HepG2 (cell line): Measurements from ENCODE around the gene POP5. TPM values are rescaled to one million over a fixed set of nuclear protein-coding genes. Genes with fewer than 3 reads are reported as not detected.

Source experiments
- GMEB2 ChIP-seq: IDR thresholded peaks from 2 replicates; pipeline ENCODE4 v1.6.1; 2016; ENCODE audit warnings: missing biosample characterization, missing genetic modification reagents, low read depth
- HNF4A ChIP-seq: sonication (generic); formaldehyde crosslinking; IDR thresholded peaks from 2 replicates; pipeline ENCODE4 v1.4.0; 2020; ENCODE audit warnings: missing genetic modification reagents
- HNRNPL ChIP-seq: fragments of 200-400 bp; formaldehyde crosslinking; IDR thresholded peaks from 2 replicates; pipeline ENCODE4 v1.6.1; 2017; ENCODE audit warnings: mild to moderate bottlenecking, low read depth, low read length
- HOXA5 ChIP-seq: sonication (generic); formaldehyde crosslinking; IDR thresholded peaks from 2 replicates; pipeline ENCODE4 v1.4.0; 2020; ENCODE audit warnings: missing genetic modification reagents
- KDM2A ChIP-seq: sonication (generic); formaldehyde crosslinking; IDR thresholded peaks from 2 replicates; pipeline ENCODE4 v1.4.0; 2020; ENCODE audit warnings: low read depth, missing genetic modification reagents, borderline replicate concordance
- KLF16 ChIP-seq, 2 experiments: sonication (generic) in 1 of 2; formaldehyde crosslinking in 1 of 2; IDR thresholded peaks; 2 replicates each; pipeline versions ENCODE4 v1.6.1 to v1.8.0; 2016 to 2023; ENCODE audit warnings: missing genetic modification reagents in 2 of 2, missing compliant biosample characterization in 1 of 2
- KMT2B ChIP-seq: IDR thresholded peaks from 2 replicates; pipeline ENCODE4 v1.6.1; 2016; ENCODE audit warnings: missing genetic modification reagents, missing compliant biosample characterization
- MXD4 ChIP-seq: IDR thresholded peaks from 2 replicates; pipeline ENCODE4 v1.6.1; 2016; ENCODE audit warnings: mild to moderate bottlenecking, missing biosample characterization, missing genetic modification reagents
- NPAS2 ChIP-seq: sonication (generic); formaldehyde crosslinking; IDR thresholded peaks from 2 replicates; pipeline ENCODE4 v1.8.0; 2022; ENCODE audit warnings: mild to moderate bottlenecking, missing genetic modification reagents, borderline replicate concordance
- RBM22 ChIP-seq: fragments of 200-400 bp; formaldehyde crosslinking; optimal IDR thresholded peaks from 2 replicates; pipeline ENCODE3; 2017; ENCODE audit warnings: mild to moderate bottlenecking, low read length, moderate library complexity
- RXRB ChIP-seq: IDR thresholded peaks from 2 replicates; pipeline ENCODE4 v1.6.1; 2016; ENCODE audit warnings: borderline replicate concordance, missing genetic modification reagents, missing compliant biosample characterization
- SOX6 ChIP-seq, 2 experiments: fragments of 450-650 bp in 1 of 2; sonication (generic) in 1 of 2; formaldehyde crosslinking in 1 of 2; IDR thresholded peaks; 2 replicates each; pipeline versions ENCODE4 v1.4.0 to v1.6.1; 2017 to 2020; ENCODE audit warnings: antibody characterized with exemption in 1 of 2, mild to moderate bottlenecking in 1 of 2, missing genetic modification reagents in 1 of 2
- TOE1 ChIP-seq: sonication (generic); formaldehyde crosslinking; IDR thresholded peaks from 2 replicates; pipeline ENCODE4 v1.4.0; 2020; ENCODE audit warnings: mild to moderate bottlenecking, missing genetic modification reagents
- ZFP37 ChIP-seq: sonication (generic); formaldehyde crosslinking; IDR thresholded peaks from 2 replicates; pipeline ENCODE4 v1.4.0; 2020; ENCODE audit warnings: missing genetic modification reagents, borderline replicate concordance
- ZNF101 ChIP-seq: sonication (generic); formaldehyde crosslinking; IDR thresholded peaks from 2 replicates; pipeline ENCODE4 v1.4.0; 2020; ENCODE audit warnings: mild to moderate bottlenecking, low read depth, missing genetic modification reagents, borderline replicate concordance
- ZNF235 ChIP-seq: sonication (generic); formaldehyde crosslinking; IDR thresholded peaks from 2 replicates; pipeline ENCODE4 v1.8.1; 2023; ENCODE audit warnings: mild to moderate bottlenecking, missing genetic modification reagents, borderline replicate concordance
- ZNF546 ChIP-seq: sonication (generic); formaldehyde crosslinking; conservative IDR thresholded peaks from 2 replicates; pipeline ENCODE4 v1.8.1; 2023; ENCODE audit warnings: mild to moderate bottlenecking, missing genetic modification reagents
- ZNF773 ChIP-seq: sonication (generic); formaldehyde crosslinking; IDR thresholded peaks from 2 replicates; pipeline ENCODE4 v1.4.0; 2020; ENCODE audit warnings: missing genetic modification reagents, borderline replicate concordance
- ZNF839 ChIP-seq: sonication (generic); formaldehyde crosslinking; IDR thresholded peaks from 2 replicates; pipeline ENCODE4 v1.4.0; 2020; ENCODE audit warnings: missing genetic modification reagents, mild to moderate bottlenecking, borderline replicate concordance
- polyA plus RNA-seq, 8 experiments: library from polyadenylated mRNA; depleted of rRNA in 3 of 8; stranded (reverse) in 7 of 8; unstranded in 1 of 8; fragments of >200 nt; fragmentation: Illumina TruSeq in 4 of 8; extraction: Trizol in 4 of 8; gene quantifications; 2 replicates each; pipeline versions ENCODE4 v1.2.1 to v1.2.3, GENCODE V29; 2011 to 2016; ENCODE audit warnings: low read depth in 4 of 8, missing spikeins in 1 of 8, mixed read lengths in 1 of 8; ENCODE audit not compliant: insufficient read depth in 1 of 8
- total RNA-seq, 5 experiments: library from RNA; depleted of rRNA; stranded (reverse); fragments of >200 nt; fragmentation: Illumina TruSeq; extraction: Trizol; gene quantifications; 2 replicates each; pipeline ENCODE4 v1.2.3, GENCODE V29; 2016; ENCODE audit warnings: low read depth in 1 of 5
- TF ChIP-seq, protein P1 (sequence below): sonication (generic); formaldehyde crosslinking; IDR thresholded peaks from 2 replicates; pipeline ENCODE4 v1.4.0; 2020; ENCODE audit warnings: missing genetic modification reagents, mild to moderate bottlenecking, borderline replicate concordance
- TF ChIP-seq, protein P2 (sequence below): IDR thresholded peaks from 2 replicates; pipeline ENCODE4 v1.6.1; 2016; ENCODE audit warnings: mild to moderate bottlenecking, missing biosample characterization, missing genetic modification reagents
- TF ChIP-seq, protein P3 (sequence below): sonication (generic); formaldehyde crosslinking; IDR thresholded peaks from 2 replicates; pipeline ENCODE4 v1.8.0; 2022; ENCODE audit warnings: mild to moderate bottlenecking, missing genetic modification reagents, moderate library complexity

The POP5 gene
- total and polyA plus RNA-seq, 2 of the 13 experiments (the other 11 are each of a cell fraction or from before 2014, with no cell fraction given): 45.6 to 61.3 TPM

DNA sequence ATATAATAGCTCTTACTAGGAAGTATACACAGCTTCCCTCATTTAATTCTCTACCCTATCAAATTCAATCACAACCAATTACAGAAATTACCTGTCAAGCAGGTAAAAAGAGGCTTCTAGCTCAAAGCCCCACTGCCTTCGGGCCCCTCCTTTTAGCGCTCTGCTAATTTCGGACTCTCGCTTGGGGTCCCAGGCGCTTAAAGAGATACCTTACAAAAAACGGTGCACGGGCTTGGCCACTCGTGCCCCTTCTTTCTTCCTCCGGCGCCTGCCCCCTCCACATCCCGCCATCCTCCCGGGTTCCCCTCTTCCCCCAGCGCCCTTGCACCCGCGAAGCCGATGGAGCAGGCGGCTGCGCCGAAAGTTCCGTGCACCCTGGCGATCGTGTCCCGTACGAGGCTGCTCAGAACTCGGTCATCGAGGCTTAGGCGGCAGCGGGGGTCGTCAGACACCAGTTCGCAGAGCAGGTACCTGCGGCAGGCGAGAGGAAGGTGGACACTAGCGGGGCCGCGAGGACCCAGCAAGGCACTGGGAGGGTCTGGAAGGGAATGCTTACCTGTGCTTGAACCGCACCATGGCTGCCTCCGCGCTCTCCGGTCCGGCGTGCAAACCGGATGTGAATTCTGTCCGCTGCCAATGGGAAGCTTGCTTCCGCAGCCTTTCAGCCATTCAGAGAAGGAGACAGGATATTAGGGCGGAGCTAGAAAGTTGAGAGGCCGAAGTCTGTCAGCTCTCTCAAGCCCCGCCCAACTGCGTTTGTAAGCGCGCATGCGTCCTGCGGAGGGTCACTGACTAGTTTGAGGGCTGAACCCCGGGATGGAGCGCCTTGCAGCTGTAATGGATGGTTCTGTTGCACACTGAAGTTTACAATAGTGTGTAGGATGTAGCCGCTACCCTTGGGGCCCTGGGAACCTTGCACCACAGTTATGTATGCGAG is at the start of gene POP5 (continued):
- TF ChIP-seq KMT2B (CRISPR knock-in tag) (peak; percentile 83), ZFP37 (CRISPR knock-in tag) (0 out of 2 replicates have a peak, but pooled peaks have one; percentile 9), RXRB (no peak), KDM2A (CRISPR knock-in tag) (peak; percentile 99), ZNF235 (CRISPR knock-in tag) (no peak), HOXA5 (CRISPR knock-in tag) (0 out of 2 replicates have a peak, but pooled peaks have one; percentile 20), ZNF773 (CRISPR knock-in tag) (no peak), MXD4 (peak; percentile 73), HNF4A (CRISPR knock-in tag) (peak; percentile 49), TOE1 (CRISPR knock-in tag) (no peak), NPAS2 (no peak), ZNF546 (CRISPR knock-in tag) (no peak), HNRNPL (no peak), KLF16 (CRISPR knock-in tag; IDR thresholded peaks at IDR 0.05) (no peak), RBM22 (peak; percentile 68), ZNF101 (no peak), GMEB2 (no peak), SOX6 (IDR thresholded peaks at IDR 0.05) (no peak), SOX6 (CRISPR knock-in tag; IDR thresholded peaks at IDR 0.05) (peak; percentile 29; the same call in 1 of the 2 replicates), ZNF839 (CRISPR knock-in tag) (no peak)
- TF ChIP-seq, protein P1, sequence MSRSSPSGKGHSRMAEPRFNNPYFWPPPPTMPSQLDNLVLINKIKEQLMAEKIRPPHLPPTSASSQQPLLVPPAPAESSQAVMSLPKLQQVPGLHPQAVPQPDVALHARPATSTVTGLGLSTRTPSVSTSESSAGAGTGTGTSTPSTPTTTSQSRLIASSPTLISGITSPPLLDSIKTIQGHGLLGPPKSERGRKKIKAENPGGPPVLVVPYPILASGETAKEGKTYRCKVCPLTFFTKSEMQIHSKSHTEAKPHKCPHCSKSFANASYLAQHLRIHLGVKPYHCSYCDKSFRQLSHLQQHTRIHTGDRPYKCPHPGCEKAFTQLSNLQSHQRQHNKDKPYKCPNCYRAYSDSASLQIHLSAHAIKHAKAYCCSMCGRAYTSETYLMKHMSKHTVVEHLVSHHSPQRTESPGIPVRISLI (CRISPR knock-in tag): 0 out of 2 replicates have a peak, but pooled peaks have one; percentile 42
- TF ChIP-seq, protein P2, sequence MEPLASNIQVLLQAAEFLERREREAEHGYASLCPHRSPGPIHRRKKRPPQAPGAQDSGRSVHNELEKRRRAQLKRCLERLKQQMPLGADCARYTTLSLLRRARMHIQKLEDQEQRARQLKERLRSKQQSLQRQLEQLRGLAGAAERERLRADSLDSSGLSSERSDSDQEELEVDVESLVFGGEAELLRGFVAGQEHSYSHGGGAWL: peak; percentile 34; the same call in 1 of the 2 replicates
- TF ChIP-seq, protein P3, sequence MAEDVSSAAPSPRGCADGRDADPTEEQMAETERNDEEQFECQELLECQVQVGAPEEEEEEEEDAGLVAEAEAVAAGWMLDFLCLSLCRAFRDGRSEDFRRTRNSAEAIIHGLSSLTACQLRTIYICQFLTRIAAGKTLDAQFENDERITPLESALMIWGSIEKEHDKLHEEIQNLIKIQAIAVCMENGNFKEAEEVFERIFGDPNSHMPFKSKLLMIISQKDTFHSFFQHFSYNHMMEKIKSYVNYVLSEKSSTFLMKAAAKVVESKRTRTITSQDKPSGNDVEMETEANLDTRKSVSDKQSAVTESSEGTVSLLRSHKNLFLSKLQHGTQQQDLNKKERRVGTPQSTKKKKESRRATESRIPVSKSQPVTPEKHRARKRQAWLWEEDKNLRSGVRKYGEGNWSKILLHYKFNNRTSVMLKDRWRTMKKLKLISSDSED (CRISPR knock-in tag): no peak
